Rectal smooth muscle tissue (tissue), 1 donor: Measurements from ENCODE around the gene EZR.
"Not testable (repeated sequence)": the region's sequence is repeated elsewhere in the genome, so short reads cannot be mapped to it uniquely, and the experiment has no call there.

Experiments
- H3K27ac ChIP-seq: one replicate; pipeline ENCODE4 v1.7.0; 2013; ENCODE audit warnings: low read depth, low read length, inconsistent platforms
- H3K27me3 ChIP-seq: one replicate; pipeline ENCODE4 v1.7.0; 2013; ENCODE audit warnings: low read length; ENCODE audit not compliant: control insufficient read depth, insufficient read depth
- H3K36me3 ChIP-seq: one replicate; pipeline ENCODE4 v1.7.0; 2013; ENCODE audit warnings: low read length; ENCODE audit not compliant: control insufficient read depth, insufficient read depth
- H3K4me1 ChIP-seq: one replicate; pipeline ENCODE4 v1.7.0; 2013; ENCODE audit warnings: low read length; ENCODE audit not compliant: control insufficient read depth, insufficient read depth
- H3K4me3 ChIP-seq: one replicate; pipeline ENCODE4 v1.7.0; 2013; ENCODE audit warnings: low read length
- H3K9ac ChIP-seq: one replicate; pipeline ENCODE4 v1.7.0; 2013; ENCODE audit warnings: low read length

The EZR gene

DNA sequence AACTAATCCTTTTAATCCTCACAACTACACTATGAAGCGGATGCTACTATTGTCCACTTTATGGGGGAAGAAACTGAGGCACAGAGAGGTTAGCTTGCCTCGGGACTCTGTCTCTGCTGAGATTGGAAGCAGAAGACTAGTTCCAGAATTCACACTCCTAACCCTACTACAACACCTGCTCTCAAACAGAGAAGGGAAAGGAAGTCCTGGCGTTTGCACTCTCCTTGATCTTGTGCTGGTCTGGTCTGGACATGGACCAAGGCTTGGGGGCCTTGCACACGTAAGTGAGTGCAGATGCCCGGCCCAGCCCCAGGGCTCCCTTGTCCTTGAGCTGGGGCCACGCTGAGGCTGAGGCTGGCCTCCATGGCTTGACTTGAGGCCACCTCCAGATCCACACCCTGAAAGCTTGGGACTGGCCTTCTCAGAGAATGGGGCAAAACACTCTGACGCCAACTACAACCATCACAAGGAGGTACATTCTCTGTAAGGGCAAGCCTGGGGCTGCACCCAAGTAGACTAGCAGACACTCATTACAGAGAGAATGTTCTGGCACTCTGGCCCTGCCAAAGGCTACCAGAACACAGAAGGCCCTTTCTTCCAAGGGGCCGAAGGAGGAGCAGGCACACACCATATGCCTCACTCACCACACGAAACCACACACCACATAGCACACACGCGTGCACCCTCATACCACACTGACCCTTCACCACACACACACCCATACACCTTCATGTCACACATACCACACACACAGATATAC, 33.3 kb upstream of the EZR start:
- Histone ChIP-seq H3K4me1 (peaks cover 27% of the 10 kb centered on the region), H3K9ac (peak overlapping the region; percentile 54), H3K27ac (no peak overlapping the region), H3K27me3 (no peaks in the 10 kb centered on the region), H3K4me3 (peak overlapping the region; percentile 62), H3K36me3 (no peaks in the 10 kb centered on the region)

DNA sequence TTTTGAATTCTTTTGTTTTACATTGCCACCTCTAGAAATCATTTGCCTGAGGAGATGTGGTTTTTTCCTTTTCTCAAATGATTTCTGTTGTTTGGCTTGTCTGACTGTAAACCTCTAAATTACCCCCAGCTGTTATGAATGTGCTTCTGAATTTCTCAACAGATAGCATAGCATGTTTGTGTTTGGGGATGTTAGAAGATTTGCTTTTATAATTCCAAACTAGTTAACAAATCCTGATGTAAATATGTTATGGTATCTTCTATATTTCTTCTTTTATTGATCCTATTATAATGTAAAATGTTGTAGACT, 31.6 kb upstream of the EZR start:
- peaks cover 22% of the 10 kb centered on the region for H3K4me1 ChIP-seq
- no peaks in the 10 kb centered on the region for H3K36me3 ChIP-seq
- no peak overlapping the region for H3K4me3 ChIP-seq

DNA sequence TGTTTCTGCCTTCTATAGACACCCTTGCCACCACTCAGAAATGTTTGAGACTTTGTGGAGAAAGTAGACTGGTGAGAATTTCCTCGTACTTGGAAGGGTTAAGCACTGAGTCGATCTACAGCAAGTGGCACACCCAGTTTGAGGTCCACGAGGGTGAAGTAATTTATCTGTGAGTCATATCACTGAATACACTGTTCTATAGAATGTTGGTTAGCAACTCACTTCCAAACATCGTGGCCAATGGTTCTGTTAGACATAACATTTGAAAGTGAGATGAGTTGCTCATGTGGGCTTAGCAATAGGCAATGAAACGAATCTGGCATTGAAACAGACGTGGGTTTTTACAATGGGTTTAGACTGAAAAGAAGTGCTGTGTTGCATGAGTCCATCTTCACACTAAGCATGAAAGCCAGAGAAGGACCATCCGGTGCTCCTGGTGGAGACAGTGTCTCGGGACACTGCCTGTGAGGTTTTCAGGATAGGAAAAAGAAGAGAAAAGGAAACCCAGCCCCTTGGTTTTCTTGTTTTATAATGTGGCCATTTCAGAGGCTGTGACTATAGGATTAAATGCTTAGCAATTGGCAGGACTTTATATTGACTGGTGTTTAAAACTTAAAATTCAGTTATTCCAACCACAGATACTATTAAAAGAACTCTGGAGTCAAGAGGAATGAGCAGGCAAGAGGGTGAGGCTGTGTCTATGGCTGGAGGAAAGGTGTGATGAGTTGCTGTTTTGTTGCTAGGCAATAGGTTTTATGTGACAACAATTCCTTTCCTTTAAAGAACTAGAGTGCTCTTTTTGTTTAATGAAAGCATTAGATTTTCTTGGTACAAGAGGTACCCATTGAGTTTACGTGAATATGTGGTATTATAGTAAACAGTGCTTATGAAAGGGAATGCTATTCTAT, 31.0 kb upstream of the EZR start:
- Histone ChIP-seq H3K27me3 (no peaks in the 10 kb centered on the region), H3K4me3 (no peak overlapping the region), H3K9ac (no peak overlapping the region), H3K27ac (peak overlapping the region; percentile 59), H3K4me1 (peaks cover 22% of the 10 kb centered on the region), H3K36me3 (no peaks in the 10 kb centered on the region)

More for the DNA sequence above, 31.6 kb upstream of the EZR start:
- Histone ChIP-seq H3K27me3 (no peaks in the 10 kb centered on the region), H3K27ac (peak overlapping the region; percentile 48), H3K9ac (no peak overlapping the region)

DNA sequence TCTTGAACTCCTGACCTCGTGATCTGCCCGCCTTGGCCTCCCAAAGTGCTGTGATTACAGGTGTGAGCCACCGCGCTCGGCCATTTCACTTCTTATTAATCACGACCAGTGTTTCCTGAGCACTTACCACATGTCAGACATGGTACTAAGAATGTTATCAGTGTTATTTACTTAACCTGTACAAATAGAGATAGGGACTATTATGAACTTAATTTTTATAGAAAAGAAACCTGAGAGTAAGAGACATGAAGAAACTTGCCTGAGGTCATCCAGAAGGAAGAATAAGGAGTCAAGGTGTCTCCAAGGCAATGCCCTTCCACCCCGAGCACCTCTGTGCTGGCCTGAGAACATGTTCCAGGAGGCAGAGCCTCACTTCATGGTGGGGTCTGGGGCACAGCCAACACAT, 29.3 kb upstream of the EZR start:
- Histone ChIP-seq H3K27ac (no peak overlapping the region), H3K4me1 (peaks cover 25% of the 10 kb centered on the region)

DNA sequence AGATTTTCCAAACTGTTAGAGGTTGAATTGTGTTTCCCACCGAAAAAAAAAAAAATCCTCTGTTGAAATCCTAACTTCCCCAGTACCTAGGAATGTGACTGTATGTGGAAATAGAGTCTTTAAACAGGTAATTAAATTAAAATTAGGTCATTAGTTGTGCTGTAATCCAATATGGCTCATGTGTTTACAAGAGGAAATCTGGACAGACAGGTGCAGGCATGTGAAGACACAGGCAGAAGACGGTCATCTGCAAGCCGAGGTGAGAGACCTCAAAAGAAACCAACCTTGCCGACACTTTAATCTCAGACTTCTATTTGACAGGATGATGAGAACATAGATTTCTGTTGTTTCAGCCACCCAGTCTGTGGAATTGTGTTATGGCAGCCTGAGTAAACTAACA, 28.6 kb upstream of the EZR start:
- Histone ChIP-seq H3K27ac (no peak overlapping the region), H3K27me3 (no peaks in the 10 kb centered on the region), H3K4me1 (peaks cover 20% of the 10 kb centered on the region), H3K4me3 (no peak overlapping the region), H3K9ac (no peak overlapping the region), H3K36me3 (no peaks in the 10 kb centered on the region)

More for the DNA sequence above, 29.3 kb upstream of the EZR start:
- Histone ChIP-seq H3K36me3 (no peaks in the 10 kb centered on the region), H3K9ac (no peak overlapping the region), H3K4me3 (no peak overlapping the region), H3K27me3 (no peaks in the 10 kb centered on the region)

DNA sequence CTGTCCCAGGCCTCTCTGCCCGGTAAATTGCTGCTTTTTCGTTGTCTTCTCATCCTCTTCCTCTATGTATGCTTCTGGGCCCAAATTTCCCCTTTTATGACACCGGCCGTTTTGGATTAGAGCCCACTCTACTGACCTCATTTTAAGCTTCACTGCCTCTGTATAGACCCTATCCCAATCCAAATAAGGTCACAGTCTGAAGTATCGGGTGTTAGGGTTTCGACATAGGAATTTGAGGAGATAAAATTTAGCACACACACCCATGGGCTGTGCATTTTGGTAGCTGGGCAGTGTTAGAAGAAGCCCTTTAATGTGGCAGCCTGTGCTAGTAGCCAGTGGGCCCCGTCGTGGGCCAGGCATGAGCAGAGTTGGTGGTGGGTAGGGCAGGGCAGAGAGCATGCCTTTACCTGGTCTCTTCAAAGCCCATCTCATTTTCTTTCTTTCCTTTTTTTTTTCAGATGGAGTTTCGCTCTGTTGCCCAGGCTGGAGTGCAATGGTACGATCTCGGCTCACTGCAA, 27.9 kb upstream of the EZR start:
- H3K27ac ChIP-seq, result no peak overlapping the region
- no peak overlapping the region for H3K4me3 ChIP-seq
- peaks cover 15% of the 10 kb centered on the region for H3K4me1 ChIP-seq
- no peak overlapping the region for H3K9ac ChIP-seq
- no peaks in the 10 kb centered on the region for H3K36me3 ChIP-seq
- no peaks in the 10 kb centered on the region for H3K27me3 ChIP-seq

DNA sequence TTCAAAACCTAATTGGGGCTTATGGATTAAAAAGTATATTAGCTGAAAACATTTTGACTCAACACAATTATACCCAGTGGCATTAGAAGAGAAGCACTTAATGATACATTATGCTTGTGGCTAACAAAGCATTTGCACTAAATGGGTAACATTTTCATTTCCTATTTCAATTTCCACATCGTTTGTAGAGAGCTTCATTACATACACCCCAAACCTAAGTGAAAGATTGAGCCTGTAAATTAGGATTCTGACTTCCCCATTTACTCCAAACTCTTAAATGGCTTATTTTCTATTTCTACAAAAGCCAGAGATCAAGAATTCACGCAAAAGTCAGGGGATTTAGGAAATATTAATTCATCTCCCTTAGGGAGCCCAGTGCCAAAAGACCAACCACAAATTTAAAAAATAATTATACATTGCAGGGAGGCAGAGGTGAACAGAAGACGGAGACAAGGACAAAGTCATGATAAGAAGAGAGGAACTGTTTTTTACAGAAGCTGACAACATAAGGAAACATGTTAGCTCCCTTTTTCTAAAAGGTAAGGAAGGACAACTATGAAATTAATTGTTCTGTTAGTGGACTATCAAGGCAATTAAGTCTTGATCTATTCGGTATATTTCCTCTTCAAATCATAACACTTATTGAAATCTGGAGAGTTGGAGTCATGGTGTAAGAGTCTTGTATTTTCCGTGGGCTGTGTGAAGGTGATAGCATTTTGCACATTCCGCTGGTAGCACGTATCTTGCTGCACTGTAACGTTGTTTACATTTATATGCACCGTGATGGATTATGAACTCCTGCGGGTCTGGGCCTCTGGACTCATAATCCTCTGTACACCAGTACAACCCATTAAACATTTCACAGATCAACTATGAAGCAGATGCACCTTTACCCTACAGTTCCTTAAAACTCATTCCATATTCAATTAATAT, 24.8 kb upstream of the EZR start:
- Histone ChIP-seq H3K4me1 (peaks cover 4% of the 10 kb centered on the region), H3K27ac (no peak overlapping the region), H3K27me3 (no peaks in the 10 kb centered on the region), H3K9ac (no peak overlapping the region), H3K4me3 (no peak overlapping the region), H3K36me3 (no peaks in the 10 kb centered on the region)

DNA sequence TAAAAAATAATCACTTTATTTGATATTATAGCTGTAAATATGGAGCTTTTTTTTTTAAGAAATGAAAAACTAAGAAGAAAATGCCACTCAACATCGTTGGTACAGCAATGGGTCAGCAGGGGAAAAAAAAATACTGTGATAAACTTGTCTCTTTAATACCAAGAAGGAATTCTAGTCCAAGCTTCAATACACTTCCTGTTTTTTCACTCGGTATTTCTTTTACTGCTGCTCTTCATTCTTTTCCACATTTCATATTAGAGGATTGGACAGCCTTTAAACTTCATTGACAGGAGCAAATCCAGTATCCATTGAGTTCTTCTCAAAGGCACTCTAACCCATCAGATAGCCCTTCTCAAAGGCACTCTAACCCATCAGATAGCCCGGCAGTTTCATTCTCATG, 22.2 kb upstream of the EZR start:
- no peak overlapping the region for H3K4me3 ChIP-seq
- no peaks in the 10 kb centered on the region for H3K36me3 ChIP-seq
- no peak overlapping the region for H3K9ac ChIP-seq
- H3K4me1 ChIP-seq, result peaks cover 4% of the 10 kb centered on the region
- H3K27ac ChIP-seq, result no peak overlapping the region
- no peaks in the 10 kb centered on the region for H3K27me3 ChIP-seq

DNA sequence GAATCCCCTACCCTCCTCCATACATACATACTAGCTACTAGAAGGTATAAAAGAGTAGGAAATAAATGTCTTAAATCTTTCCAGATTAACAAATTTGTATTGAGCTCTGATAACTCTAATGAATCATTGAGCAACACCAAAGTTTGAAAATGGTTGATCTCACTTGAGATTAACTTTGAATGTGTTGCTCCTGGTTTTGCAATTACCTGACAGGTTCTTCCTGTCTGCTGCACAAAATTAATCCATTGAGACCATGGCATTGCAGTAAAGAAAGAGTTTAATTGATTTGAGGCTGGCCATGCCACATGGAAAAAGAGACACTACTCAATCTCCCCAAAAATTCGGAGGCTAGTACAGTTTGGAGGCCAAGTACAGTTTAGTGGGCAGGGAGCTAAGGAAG, 21.3 kb upstream of the EZR start:
- no peak overlapping the region for H3K4me3 ChIP-seq
- no peak overlapping the region for H3K9ac ChIP-seq
- no peaks in the 10 kb centered on the region for H3K36me3 ChIP-seq
- H3K27ac ChIP-seq, result no peak overlapping the region
- no peaks in the 10 kb centered on the region for H3K27me3 ChIP-seq
- H3K4me1 ChIP-seq, result peaks cover 4% of the 10 kb centered on the region

DNA sequence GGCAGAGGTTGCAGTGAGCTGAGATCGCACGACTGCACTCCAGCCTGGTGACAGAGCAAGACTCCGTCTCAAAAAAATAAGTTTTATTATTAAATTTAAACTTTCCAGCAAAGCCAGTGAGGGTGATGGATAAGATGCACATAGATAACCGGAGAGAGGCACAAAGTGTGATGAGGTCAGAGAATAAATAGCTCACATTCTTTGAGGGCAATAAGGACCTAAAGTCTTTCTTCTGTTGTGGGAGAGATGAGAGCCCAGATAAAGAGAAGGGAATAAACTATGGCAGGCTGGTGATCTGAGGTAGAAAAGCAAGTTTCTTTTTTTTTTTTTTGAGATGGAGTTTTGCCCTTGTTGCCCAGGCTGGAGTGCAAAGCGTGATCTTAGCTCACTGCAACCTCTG, 20.6 kb upstream of the EZR start:
- H3K27me3 ChIP-seq, result no peaks in the 10 kb centered on the region
- H3K9ac ChIP-seq, result no peak overlapping the region
- no peak overlapping the region for H3K4me3 ChIP-seq
- no peaks in the 10 kb centered on the region for H3K36me3 ChIP-seq
- H3K27ac ChIP-seq, result no peak overlapping the region
- peaks cover 4% of the 10 kb centered on the region for H3K4me1 ChIP-seq

DNA sequence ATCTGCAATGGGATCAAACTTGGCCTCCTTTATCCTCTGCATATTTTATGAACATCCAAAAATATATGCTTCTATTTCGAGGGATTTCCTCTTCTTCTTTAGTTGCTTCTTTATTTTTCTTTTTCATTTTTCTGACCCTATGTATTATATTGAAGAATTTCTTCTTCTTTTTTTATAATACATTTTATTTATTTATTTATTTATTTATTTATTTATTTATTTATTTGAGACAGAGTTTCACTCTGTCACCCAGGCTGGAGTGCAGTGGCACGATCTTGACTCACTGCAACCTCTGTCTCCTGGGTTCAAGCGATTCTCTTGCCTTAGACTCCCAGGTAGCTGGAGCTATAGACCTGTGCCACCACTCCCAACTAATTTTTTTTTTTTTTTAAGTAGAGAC, 19.6 kb upstream of the EZR start:
- not testable (repeated sequence) for H3K9ac ChIP-seq, H3K4me3 ChIP-seq, H3K4me1 ChIP-seq, H3K36me3 ChIP-seq, H3K27me3 ChIP-seq, H3K27ac ChIP-seq
